ENCODE measurements around the gene DCPS. TPM values are rescaled to one million over a fixed set of nuclear protein-coding genes. Genes with fewer than 3 reads are reported as not detected.

The DCPS gene
- total RNA-seq, 1 donor from 2014 or later = 7.2 TPM

DNA sequence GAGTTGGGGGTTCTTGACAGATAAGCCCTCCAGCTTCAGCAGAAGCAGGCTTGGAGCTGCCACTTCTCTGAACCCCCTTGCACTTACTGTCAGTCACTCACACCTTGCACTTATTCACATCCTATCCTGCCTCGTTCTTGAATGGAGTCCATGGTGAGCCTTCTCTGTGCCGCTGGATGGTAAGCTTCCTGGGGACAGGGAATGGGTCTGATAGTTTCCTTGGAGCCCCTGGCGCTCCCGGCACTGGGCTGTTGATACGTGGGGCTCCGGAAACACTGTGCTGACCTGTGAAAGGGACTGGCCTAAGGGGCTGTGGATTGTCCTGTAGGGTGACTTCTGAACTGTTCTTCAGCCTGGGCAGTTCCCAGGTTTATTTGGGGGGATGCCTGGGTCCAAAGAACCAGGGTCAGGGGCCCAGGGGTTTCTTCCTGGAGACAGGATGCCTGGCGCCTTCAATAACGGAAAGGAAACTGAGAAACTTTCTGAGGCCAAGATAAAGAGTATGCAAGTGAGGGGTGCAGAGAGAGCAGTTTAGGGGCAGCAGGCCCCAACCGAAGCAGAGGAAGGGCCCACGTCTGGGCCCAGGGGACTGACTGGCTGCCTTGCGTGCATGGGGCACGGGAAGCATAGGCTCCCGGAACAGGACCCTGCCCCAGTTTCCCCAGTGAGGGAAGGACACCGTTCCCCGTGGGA lies 50.9 kb downstream of the DCPS start:
- Mint-ChIP-seq H3K9me3 (ENCODE audit: unreplicated experiment) (peaks cover 2% of the 10 kb centered on the region), H3K27ac (ENCODE audit: unreplicated experiment) (peak overlapping the region; percentile 89), H3K4me1 (ENCODE audit: low read depth, unreplicated experiment) (peaks cover 40% of the 10 kb centered on the region), H3K36me3 (ENCODE audit: unreplicated experiment) (no peaks in the 10 kb centered on the region), H3K27me3 (ENCODE audit: unreplicated experiment) (peaks cover 8% of the 10 kb centered on the region), H3K4me3 (ENCODE audit: unreplicated experiment) (peak overlapping the region; percentile 95)
- no peak for DNase-seq
- TF ChIP-seq, protein P1, sequence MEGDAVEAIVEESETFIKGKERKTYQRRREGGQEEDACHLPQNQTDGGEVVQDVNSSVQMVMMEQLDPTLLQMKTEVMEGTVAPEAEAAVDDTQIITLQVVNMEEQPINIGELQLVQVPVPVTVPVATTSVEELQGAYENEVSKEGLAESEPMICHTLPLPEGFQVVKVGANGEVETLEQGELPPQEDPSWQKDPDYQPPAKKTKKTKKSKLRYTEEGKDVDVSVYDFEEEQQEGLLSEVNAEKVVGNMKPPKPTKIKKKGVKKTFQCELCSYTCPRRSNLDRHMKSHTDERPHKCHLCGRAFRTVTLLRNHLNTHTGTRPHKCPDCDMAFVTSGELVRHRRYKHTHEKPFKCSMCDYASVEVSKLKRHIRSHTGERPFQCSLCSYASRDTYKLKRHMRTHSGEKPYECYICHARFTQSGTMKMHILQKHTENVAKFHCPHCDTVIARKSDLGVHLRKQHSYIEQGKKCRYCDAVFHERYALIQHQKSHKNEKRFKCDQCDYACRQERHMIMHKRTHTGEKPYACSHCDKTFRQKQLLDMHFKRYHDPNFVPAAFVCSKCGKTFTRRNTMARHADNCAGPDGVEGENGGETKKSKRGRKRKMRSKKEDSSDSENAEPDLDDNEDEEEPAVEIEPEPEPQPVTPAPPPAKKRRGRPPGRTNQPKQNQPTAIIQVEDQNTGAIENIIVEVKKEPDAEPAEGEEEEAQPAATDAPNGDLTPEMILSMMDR (IDR thresholded peaks at IDR 0.05; ENCODE audit: partially characterized antibody, unreplicated experiment) = no peak

DNA sequence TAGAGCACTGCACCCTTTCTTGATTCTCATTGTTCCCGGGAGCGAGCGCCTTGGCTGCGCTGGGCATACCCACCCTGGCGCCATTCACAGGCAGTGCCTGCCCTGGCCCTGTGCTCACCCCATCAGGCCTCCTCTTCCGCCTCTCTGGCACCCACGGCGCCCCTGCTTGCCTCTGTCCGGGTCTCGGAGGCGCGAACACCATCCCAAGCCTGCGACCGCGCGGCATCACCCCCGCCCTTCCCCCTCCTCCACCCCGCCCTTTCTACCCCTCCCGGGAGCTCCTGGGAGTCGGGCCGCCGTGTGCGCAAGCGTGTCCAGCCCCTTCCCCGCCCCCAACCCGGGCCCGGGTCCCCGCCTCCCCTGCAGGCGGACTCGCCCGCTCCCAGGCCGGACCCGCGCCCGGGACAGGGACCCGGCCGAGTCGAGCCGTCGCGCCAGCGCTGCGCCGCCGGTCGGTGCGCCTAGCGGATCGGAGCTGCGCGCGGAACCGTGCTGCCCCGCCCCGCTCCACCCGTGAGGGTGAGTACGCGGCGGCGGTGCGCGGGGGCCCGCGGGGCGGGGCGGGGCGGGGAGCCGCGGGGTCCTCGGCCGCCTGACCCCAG lies 51.6 kb downstream of the DCPS start, which contains the start of gene ST3GAL4:
TSS of gene ST3GAL4 (plus strand) at position 363 of the 602 bp plus-strand sequence. CDS start 50,470 bp downstream, outside the sequence.
- peaks cover 2% of the 10 kb centered on the region for H3K9me3 Mint-ChIP-seq (ENCODE audit: unreplicated experiment)
- peaks cover 8% of the 10 kb centered on the region for H3K27me3 Mint-ChIP-seq (ENCODE audit: unreplicated experiment)
- peak within 1 kb of the TSS; percentile 95 for H3K4me3 Mint-ChIP-seq (ENCODE audit: unreplicated experiment)
- H3K36me3 Mint-ChIP-seq (ENCODE audit: unreplicated experiment) = no peaks in the 10 kb centered on the region
- DNase-seq = peak; percentile 95
- H3K4me1 Mint-ChIP-seq (ENCODE audit: low read depth, unreplicated experiment) = peaks cover 45% of the 10 kb centered on the region
- TF ChIP-seq, protein P1 (IDR thresholded peaks at IDR 0.05; ENCODE audit: partially characterized antibody, unreplicated experiment) = no peak
- peak within 1 kb of the TSS; percentile 89 for H3K27ac Mint-ChIP-seq (ENCODE audit: unreplicated experiment)

DNA sequence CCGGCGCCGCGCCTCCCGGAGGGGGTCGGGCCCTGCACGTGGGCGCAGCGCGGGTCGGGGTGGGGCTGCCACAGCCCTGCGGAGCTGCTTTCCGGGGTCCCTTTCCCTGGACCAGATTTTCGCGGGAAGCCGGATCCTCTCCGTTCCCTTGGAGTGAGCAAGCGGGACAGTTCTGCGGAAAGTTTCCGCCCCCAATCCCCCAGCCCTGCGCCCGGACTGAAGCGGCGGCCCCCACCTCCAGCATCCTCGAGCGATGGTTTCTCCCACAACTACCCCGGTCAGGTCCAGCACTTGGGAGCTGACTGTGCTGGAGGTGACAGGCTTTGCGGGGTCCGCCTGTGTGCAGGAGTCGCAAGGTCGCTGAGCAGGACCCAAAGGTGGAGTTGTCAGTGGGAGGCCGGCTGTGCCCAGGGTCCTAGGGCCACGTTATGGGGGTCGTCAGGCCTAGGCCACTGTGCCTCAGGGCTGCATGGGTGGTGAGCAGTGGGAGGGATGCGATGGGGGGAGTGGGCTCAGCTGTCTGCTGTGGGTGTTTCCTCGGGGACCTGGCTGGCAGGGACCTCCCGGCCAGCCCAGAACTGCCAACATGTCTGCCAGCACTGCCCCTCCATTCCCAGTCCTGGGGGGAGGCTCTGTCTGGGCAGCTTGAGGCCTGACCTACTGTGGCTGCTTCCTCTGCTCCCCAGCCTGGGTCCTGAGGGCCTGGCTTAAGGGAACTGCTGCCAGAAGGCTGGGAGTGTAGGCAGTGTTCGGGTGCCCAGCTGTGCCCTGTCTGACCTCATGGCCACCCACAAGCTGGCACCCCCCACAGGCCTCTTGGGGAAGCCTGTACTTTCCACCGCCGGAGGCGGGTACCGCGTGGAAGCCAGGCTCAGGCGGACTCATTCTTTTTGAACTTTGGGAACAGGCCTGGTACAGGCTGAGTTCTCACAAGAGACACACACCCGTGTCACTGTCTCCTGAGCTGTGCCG lies 52.4 kb downstream of the DCPS start:
- Mint-ChIP-seq H3K36me3 (ENCODE audit: unreplicated experiment) (no peaks in the 10 kb centered on the region), H3K27me3 (ENCODE audit: unreplicated experiment) (peaks cover 6% of the 10 kb centered on the region), H3K27ac (ENCODE audit: unreplicated experiment) (no peak overlapping the region), H3K4me3 (ENCODE audit: unreplicated experiment) (peak overlapping the region; percentile 76), H3K9me3 (ENCODE audit: unreplicated experiment) (peaks cover 2% of the 10 kb centered on the region), H3K4me1 (ENCODE audit: low read depth, unreplicated experiment) (peaks cover 47% of the 10 kb centered on the region)
- DNase-seq = no peak
- TF ChIP-seq, protein P1 (IDR thresholded peaks at IDR 0.05; ENCODE audit: partially characterized antibody, unreplicated experiment) = no peak

DNA sequence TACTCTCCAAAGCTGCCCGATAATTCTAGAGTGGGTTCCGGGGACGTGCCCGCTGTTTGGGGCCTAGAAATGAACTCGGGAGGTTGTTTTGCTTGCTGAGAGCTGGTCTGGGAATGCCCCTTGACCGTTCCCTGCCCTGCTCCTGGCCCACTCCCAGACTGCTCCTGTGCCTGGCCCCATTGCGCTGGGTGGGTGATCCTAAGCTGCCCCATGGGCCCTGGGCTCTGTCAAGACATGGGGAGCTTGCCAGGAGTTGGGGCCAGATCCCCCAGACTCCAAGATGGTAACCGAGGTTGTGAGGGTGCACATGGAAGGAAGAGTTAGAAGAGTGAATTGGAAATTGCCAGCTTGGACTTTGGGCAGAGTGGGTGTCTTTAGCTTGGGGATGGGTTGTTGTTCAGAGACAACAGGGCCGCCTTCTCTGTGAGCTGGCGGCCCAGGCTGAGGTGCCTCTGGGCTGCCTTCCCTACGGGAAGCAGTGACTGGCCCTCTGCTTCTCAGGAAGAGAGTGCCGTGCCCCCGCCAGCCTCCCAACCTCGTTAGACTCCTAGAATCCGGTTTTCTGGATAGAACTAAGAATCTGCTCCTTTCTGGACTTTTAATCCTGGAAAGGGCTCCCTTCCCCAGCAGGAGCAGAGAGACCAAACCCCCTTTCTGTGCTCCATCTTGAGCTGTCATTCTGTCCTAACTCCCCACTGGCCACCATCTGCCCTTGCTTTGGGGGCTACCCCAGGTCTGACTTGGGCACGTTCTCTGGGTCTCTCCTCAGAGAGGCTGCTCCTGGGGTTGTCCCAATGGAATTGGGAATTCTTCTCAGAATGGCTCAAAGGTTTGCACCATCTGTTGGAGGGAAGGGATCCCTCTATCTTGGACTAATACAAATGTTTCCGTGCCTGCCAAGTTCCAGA lies 53.4 kb downstream of the DCPS start:
- Mint-ChIP-seq H3K9me3 (ENCODE audit: unreplicated experiment) (peaks cover 2% of the 10 kb centered on the region), H3K4me3 (ENCODE audit: unreplicated experiment) (peak overlapping the region; percentile 38), H3K27me3 (ENCODE audit: unreplicated experiment) (peaks cover 6% of the 10 kb centered on the region), H3K36me3 (ENCODE audit: unreplicated experiment) (no peaks in the 10 kb centered on the region), H3K4me1 (ENCODE audit: low read depth, unreplicated experiment) (peaks cover 48% of the 10 kb centered on the region), H3K27ac (ENCODE audit: unreplicated experiment) (no peak overlapping the region)
- TF ChIP-seq, protein P1 (IDR thresholded peaks at IDR 0.05; ENCODE audit: partially characterized antibody, unreplicated experiment) = no peak
- DNase-seq = no peak

All from glutamatergic neuron (in vitro differentiated cells).